CD4-positive, alpha-beta T cell treated with Interleukin-10 for 1 hour (primary cell): Measurements from ENCODE around the gene FDXR.
A peak's percentile ranks its signal among the peaks of the same experiment; 100 is the strongest.

ENCODE experiments used
- DNase-seq: peaks from one replicate; pipeline ENCODE4 v3.0.0-alpha.2; 2020

The FDXR gene

DNA sequence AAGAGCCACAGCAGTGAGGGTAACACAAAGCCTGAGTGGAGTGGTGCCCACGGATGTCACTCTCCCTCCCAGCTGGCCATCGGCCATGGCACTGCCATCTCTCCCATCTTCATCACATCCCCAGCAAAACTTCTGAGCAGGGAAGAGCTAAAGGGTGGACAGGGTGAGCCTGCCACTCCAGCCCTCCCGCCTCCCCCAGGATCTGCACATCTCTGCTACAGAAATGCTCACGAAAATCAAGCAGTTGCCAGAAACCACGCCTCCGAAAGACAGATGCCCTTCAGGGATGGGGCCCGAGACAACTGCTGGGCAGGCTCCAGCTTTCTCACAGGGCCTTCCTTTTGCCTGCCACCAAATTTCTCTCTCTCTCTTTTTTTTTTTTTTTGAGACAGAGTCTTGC lies 16.7 kb downstream of the FDXR start:
- no peak for DNase-seq

DNA sequence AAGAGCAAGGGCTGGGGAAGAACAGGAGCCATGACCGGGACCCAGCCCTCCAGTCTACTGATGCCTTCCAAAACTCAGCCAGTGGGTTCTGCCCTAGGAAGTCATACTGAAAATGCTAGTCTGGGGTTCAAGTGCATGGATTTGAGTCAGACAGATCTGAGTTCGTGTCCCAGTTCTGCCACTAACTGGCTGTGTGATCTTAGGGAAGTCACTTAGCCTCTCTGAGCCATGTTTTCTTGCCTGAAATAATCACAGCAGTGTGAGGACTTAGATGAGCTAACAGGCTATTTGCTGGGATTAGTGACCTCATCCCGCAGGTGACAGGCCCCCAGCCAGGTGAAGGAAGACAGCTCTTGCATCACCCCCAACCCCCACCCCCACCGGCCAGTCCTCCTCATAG lies 17.5 kb downstream of the FDXR start:
- no peak for DNase-seq

DNA sequence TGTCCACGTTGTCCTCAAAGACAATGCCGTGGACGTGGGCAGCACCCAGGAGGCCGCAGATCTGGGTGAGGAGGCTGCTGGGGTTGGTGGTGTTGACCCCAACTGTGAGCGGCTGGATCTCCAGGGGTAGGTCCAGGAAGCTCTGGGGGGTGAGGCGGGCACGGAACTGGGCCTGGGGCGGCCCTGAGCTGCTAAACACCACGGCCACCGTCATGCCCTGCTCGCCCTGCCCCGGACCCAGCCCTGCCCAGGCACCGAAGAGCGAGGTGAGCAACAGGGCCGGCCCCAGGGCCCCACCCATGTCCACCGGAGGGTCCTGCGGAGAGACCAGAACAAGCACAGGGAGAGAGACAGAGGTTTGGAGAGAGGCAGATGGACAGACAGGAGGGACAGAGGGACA lies 18.0 kb downstream of the FDXR start:
- no peak for DNase-seq

DNA sequence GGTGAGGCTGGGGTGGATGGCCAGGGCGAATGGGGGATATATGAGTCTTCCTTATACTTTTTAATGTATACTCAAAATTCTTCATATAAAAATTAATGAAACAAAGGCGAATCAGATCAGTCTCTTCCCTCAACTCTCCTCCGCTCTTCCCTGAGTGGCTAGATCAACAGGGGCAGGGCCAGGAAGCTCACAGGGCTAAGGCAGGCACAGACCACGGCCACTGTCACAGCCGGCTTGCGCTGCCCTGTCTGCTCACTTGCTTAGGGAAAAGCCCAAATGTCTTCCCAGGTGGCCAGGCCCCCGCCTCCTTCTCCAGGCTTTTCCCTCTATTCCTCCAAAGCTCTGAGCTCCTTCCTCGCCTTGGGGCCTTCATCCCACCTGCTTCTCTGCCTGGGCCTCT lies 19.1 kb downstream of the FDXR start:
- no peak for DNase-seq

DNA sequence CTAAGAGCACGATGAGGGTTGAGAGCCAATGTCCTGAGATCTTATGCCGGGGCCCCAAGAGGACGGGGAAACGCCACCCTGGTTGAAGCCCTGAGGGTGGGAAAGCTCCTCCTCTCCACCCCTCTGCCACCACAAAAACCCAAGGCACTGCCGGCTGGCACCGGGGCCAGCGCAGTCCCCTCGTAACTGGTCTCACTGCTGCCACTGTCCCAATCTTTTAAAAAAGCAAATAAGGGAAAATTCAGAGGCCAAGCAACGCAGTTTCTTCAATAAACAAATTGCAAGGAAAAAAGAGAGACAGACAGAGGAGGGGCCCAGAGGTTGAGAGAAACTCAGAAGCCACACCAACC lies 19.8 kb downstream of the FDXR start:
- no peak for DNase-seq

DNA sequence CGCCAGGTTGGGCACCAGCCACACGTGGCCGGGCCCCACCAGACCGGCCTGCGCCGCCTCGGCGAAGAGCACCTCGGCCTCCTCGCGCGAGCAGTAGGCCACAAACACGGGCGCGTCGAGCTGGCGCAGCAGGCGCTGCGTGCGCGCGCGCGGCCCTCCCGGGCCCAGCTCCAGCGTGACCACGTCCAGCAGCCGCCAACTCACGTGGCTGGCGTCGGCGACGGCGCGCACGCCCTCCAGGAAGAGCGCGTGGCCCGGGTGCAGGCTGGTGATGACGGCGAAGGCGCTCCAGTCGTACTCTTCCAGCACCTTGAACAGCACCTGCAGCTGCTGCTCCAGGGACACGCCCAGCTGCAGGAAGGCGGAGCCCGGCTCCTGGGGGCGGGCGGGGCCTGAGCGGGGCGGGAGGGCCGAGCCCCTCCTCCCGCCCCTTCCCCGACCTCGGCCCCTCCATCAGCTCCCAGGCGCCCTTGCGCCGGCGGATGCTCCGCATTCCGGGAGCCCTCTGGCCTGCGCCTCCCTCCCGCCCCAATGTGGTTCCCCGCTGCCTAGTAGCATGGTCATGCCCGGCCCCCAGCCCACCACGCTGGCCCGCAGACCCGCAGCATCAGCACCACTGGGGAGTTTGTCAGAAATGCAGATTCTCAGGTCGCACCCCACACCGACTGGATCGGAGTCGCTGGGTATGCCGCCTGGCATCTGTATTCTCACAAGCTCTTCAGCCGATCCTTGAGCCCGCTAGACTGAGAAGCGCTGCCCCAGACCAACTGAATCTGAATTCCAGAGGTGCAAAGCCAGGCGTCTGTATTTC lies 20.4 kb downstream of the FDXR start:
- DNase-seq: peak; percentile 65

DNA sequence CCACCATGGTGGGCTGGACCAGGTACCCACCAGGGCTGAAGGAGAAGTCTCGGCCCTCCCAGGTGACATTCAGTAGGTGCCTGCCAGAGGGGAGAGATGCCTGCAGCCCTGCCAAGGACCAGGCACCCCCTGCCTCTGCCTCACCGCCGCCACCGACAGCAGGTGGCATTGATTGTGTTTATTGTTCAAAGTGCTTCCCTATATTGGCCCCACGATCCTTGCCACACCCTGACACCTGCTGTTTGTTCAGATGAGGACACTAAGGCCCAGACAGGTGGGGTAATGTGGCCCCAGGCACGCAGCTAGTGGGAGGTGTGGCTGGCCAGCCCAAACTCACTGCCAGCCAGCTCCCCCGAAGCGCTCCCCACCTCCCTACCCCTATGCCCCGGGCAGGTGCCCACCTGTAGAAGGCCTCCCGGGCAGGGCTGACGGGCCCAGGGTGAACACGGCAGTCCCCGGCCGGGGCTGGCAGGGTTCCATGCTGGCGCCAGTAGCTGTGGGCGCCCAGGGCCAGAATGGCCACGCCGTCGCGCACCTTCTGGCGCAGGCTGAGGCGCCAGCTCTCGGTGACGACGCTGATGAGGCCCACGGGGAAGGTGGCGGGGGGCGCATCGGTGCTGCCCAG lies 21.1 kb downstream of the FDXR start:
- no peak for DNase-seq

DNA sequence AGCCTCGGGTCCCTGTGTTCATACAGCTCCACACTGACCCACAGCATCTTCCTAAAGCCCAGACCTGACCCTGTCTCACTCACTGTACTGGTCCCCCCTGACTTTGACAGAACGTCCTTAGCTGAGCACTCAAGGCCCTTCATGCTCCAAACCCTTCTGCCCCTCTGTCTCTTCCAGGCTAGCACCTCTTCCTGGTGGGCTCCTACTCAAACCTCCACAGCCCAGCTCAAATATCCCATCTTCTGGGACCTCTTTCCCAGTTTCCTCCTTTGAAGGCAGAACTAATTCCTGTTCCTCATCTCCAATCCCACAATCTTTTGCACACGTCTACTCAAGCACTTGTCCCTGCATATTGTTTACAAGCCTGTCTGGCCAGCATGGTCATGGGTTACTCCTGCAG lies 21.9 kb downstream of the FDXR start:
- no peak for DNase-seq

DNA sequence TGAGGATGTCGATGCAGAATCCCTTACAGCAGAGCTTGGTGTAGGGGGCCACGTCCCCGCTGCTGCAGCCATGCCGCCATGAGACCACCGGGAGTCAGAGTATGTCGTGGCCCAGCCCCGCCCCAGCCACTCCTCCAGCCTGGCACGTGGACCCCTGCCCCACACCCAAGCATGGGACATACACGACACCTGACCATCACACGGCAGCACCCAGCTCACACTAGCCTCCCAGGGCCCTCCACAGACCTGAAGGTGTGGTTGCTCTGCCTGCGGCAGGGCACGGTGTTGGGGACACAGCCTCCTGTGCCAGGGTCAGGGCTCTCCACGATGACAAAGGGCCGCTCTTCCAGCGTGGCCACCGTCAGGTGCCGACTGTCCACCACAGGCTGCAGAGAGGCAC lies 22.5 kb downstream of the FDXR start:
- DNase-seq: no peak

DNA sequence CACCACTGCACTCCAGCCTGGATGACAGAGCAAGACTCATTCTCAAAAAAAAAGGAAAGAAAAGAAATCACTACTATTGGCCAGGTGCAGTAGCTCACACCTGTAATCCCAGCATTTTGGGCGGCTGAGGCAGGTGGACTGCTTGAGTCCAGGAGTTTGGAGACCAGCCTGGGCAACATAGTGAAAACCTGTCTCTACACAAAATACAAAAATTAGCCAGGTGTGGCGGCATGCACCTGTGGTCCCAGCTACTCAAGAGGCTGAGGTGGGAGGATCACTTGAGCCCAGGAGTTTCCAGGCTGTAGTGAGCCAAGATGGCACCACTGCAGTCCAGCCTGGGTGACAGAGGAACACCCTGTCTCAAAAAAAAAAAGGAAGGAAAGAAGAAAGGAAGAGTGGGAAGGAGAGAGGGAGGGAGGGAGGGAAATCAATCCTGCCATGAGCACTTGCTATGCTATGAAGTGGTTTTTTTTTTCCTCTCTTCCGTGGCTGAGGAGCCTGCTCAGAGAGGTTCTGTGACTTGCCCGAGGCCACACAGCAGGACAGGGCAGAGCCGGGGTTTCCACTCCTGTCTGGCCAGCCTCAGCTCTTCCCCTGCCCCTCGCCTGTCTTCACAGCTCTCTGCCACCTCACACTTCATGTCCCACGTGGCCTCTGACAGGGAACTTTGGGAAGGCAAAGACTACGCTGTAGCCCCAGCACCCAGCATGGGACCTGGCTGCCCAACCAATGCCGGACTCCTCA lies 24.0 kb downstream of the FDXR start:
- DNase-seq: no peak

DNA sequence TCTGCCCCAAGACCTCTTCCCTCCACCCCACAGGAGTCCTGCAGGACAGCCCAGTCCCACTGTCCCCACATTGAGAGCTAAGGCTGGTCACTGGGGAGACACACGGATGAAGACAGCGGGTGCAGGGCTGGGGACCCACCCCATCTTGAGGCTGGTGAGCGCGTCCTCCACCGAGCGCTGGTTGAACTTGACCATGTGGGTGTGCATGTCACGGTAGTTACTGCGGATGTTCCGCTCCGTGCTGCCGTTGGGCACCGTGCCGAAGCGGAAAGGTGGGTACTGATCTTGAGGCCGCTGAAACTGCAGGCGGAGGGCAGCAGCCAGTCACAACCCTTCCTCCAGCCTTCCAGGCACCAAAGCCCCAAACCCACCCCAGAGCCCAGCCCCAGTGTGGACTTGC lies 26.2 kb downstream of the FDXR start:
- no peak for DNase-seq

DNA sequence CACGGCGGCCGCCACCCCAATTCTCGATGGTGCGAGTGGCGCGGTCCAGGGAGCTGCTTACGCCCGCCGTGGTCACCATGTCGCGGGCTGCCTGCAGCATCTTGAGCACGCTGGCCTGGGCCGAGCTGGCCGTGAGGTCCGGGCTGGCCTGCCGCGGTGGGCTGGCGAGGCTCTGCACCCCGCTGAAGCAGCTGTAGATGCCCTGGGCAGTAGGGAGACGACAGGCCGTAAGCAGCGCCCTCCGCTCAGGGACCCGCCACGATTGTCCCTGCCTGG lies 29.5 kb downstream of the FDXR start:
- DNase-seq: no peak

DNA sequence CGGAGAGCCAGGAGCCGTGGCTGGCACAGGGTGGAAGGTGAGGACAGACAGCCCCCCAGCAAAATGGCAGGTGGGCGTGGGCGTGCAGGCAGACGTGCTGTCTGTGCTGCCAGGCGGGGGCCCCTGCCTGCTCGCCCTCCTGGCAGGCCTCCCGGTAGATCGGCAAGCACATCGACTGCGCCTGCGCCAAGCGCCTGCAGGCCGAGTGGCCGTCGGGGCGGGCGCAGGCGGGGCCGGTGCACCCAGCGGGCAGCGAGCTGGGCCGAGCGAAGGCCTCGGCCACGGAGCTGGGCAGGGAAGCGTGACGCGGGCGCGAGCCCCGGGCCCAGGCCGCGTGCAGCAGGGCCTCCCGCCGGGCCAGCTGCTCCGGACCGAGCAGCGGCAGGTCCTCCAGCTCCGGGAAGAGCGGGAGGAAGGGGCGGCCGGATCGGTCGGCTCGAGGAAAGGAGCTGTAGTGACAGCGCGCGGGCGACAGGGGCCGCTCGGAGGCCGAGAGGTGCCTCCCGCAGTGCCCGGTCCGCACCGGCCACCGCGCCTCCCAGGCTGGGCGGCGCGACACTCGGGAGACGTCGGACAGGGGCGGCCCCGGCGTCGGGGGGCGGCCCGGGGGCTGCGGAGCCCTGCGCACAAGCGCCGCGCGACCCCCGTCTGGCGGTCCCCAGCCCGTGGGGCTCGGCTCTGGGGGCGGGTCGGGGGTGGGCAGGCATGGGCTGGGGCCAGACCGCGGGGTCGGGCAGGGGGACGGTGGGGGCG lies 30.0 kb downstream of the FDXR start:
- no peak for DNase-seq

DNA sequence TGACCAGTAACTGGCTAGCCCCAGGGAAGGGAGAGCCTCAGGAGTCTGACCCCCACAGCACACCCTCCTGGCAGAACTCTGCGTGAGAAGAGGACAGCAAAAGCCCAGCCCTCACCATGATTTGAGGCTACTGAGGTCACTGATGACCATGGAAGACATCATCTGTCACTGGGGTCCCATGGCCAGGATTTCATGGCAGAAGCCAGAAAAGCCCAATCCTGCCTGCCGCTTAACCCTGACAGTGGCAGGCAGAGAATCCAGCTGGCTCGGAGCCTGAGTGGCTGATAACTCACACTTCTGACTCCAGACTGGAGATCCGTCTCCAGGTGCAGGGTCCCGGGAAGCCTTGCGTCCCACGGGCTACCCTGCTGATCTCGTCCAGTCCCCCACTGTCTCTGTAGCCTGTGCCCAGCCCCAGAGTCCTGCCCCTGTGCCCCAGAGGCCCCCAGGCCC lies 30.6 kb downstream of the FDXR start:
- DNase-seq: no peak

DNA sequence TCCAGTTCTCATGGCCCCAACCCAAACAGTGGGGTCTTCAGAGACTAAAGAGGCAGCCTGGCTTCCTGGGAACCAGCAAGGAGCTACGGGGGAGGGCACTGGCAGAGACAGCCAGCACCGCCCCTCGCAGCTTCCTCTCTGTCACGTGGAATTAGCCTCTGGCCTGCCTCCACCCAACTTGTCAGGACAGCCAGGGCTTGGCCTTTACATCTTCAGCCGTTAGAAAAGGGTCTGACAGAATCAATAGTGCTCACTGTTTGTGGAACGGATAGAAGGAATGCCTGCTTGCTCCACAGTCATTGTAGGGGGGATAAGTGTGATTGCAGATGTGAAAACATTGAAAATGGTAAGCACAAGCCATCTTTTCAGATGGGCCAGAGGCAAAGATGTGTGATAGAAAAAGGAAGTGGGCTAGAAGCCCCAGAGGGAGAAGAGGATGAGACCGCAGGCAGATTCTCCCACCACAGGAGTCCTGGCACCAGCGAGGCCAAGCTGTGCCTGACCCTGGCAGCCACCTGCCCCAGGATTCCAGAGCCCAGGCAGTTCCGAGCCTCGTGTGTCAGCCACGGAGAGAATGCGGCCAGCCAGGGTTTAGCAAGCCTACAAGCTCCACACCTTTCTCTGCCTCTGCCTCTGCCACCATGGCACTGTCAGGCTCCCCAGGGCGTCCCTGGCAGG lies 31.7 kb downstream of the FDXR start:
- no peak for DNase-seq

DNA sequence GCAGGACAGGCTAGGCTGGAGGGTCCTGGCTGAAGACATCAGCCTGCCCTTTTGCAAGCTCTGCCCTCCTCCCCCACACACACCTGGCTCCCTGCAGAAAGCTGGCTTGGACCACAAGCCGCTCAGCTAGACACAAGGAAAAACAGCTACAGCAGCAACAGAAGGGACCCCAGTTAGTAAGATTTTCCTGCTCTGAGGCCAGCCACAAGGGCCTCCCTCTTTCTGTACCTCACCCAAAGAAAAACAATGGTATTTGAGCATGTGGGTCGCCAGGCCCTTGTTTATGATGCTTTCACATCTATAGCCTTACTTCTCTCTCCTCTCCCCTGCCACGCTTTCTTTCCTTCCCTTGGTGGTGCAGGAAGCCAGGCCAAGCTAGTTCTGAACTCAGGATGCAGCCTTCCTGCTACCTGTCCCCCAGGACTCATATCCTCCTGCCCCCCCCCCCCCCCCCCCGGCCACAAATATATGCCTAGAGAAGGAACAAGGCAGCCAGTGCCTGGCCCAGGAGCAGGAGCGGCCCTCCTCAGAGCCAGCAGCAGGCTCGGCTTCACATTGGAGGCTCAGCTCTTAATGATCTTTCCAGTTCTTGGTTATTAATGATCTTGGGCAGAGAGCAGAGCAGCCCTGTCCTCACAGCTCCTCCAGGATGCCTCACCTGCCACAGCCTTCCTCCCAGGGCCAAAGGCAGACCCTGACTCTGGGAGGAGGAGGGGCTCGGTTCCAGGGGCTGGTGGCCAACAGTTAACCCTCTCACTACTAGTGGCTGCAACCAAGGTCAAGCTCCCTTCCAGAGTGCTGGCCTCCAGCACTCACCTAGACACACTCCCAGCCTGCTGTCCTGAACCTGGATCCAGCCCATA lies 32.6 kb downstream of the FDXR start:
- no peak for DNase-seq

DNA sequence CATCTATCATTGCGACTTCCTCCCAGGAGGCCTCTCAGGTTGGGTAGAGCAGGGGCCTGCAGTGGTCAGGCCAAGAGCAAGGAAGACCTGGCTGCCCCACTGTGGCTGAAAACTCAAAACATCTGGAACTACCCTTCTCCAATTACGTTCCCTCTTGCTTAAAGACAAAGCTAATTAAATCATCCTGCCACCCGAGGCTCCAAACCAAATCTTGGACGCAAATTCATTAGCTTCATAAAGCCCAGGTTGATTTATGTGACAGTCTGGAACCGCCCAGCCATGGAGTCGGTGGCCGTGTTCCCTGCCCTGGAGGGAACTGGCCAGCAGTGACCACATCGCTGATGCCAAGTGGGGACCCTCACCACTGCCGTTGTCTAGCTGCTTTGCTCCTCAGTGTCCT lies 34.5 kb downstream of the FDXR start:
- no peak for DNase-seq

DNA sequence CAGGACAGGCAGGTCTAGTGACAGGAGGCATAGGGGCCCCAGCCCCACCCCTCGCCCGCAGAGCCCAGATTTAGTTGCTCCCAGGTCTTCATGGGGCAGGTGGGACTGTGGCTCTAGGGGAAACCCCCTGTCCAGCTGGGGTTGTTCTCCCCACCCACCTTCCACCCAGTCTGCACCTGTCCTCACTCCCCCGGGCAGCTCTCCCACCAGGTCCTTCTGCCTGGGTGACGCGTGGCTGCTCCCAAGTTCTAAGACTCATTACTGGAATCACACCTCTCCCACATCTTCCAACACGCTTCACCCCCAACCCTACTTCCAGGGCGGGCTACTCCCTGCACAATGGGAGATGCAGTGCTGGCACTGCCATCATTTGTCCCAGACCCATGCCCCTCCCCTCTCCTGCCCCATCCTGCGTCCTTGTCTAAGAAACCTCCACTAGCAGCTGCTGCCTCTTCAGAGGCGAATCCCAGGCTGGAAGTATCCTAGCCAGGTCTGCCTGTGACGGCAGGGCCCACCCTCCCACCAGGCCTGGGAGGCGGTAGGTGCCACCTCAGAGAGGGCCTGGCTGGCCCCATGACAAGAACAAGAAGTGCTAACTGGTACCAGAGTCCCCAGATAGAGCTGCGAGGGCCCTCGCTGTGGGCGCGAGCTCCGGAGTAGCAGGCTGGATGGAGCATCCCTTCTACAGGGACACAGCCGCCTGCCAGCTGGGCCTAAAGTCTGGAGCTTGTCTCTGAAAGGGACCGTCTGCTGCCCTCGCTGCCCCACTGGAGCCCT lies 35.9 kb downstream of the FDXR start:
- DNase-seq: no peak

DNA sequence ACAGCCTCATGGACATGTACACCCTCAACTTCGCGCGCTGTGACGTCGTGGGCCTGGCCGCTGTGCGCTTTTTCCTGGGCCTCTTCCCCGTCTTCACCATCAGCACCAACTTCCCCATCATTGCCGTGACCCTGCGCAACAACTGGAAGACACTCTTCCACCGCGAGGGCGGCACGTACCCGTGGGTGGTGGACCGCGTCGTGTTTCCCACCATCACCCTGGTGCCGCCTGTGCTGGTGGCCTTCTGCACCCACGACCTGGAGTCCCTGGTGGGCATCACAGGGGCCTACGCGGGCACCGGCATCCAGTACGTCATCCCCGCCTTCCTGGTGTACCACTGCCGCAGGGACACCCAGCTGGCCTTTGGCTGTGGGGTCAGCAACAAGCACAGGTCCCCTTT lies 36.6 kb downstream of the FDXR start:
- no peak for DNase-seq

DNA sequence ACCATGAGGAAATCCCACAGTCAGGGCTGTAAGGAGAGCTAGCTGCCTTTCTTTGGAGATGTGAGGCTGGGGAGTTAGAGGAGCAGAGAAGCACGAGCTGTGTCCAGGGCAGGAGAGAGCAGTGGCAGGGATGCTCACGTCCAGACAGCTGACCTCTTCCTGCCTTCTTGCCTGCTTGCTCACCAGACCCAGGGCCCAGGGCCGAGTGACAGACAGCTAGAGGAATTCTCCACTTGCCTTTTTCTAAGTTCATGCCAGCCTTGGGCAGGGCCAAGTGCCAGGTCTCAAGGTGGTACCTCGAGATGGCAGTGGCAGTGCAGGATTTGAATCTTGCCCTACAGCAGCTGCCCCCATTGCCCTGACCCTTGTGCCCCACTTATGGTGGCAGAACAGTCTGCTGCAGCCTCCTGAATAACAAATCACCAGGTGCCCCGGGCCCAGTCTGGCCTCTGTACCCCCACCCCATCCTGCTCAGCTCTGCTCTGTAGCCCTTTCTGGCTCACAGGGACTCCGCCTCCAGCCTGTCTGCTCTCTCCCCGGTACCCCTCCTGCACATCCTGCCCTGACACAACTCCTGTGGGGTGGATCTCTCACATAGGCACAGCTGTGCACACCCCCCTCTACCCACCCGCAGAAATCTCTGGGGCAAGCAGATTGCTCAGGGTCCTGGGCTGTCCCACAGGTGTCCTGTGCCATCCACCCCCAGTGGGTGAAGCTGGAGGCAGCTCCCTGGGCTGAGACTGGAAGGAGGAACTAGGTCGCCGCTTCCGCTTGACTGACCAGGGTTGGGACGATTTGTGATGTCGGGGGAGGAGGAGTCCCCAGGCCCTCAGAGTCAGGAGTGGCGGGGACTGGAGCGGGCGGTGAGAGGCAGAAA lies 39.1 kb downstream of the FDXR start:
- DNase-seq: no peak
